Right atrium auricular region (tissue), 2 donors: ENCODE results near the gene CCDC183. TPM values are rescaled to one million over a fixed set of nuclear protein-coding genes. Genes with fewer than 3 reads are reported as not detected.
"Not testable (repeated sequence)": the region's sequence is repeated elsewhere in the genome, so short reads cannot be mapped to it uniquely, and the experiment has no call there.

ENCODE experiments used
- DNase-seq: peaks from one replicate; pipeline ENCODE4 v3.0.0-alpha.2; 2019; ENCODE audit warnings: low spot score
- H3K27ac ChIP-seq, 2 donors: fragments of 200-600 bp; sonication (generic); 1 replicate in 1 of 2; 2 replicates in 1 of 2; pipeline ENCODE4 v1.5.1; 2016 to 2019
- H3K27me3 ChIP-seq, 2 donors: fragments of 200-600 bp; sonication (generic); one replicate each; pipeline versions ENCODE4 v1.5.1 to v1.6.0; 2017 to 2019
- H3K36me3 ChIP-seq: fragments of 200-600 bp; sonication (generic); one replicate; pipeline ENCODE4 v1.5.1; 2016
- H3K4me1 ChIP-seq, 2 donors: fragments of 200-600 bp; sonication (generic); one replicate each; pipeline versions ENCODE4 v1.5.1 to v1.6.0; 2017 to 2019
- H3K4me3 ChIP-seq, 2 donors: fragments of 200-600 bp; sonication (generic); 1 replicate in 1 of 2; 2 replicates in 1 of 2; pipeline ENCODE4 v1.5.1; 2017 to 2019; ENCODE audit warnings: mild to moderate bottlenecking in 1 of 2, moderate library complexity in 1 of 2
- H3K9me3 ChIP-seq, 2 donors: fragments of 200-600 bp; sonication (generic); one replicate each; pipeline ENCODE4 v1.5.1; 2019
- total RNA-seq, 2 donors: library from RNA; depleted of rRNA; stranded (reverse); fragments of >200 nt; gene quantifications; one replicate each; pipeline ENCODE4 v1.1.0, GENCODE V29; 2016
- TF ChIP-seq, protein P1 (sequence below), 2 donors: fragments of 200-600 bp; sonication (generic); IDR thresholded peaks; one replicate each; pipeline ENCODE4 v1.5.1; 2019; ENCODE audit warnings: antibody characterized with exemption in 2 of 2

Gene CCDC183
- total RNA-seq, 2 donors from 2014 or later: 2.3 to 2.5 TPM

DNA sequence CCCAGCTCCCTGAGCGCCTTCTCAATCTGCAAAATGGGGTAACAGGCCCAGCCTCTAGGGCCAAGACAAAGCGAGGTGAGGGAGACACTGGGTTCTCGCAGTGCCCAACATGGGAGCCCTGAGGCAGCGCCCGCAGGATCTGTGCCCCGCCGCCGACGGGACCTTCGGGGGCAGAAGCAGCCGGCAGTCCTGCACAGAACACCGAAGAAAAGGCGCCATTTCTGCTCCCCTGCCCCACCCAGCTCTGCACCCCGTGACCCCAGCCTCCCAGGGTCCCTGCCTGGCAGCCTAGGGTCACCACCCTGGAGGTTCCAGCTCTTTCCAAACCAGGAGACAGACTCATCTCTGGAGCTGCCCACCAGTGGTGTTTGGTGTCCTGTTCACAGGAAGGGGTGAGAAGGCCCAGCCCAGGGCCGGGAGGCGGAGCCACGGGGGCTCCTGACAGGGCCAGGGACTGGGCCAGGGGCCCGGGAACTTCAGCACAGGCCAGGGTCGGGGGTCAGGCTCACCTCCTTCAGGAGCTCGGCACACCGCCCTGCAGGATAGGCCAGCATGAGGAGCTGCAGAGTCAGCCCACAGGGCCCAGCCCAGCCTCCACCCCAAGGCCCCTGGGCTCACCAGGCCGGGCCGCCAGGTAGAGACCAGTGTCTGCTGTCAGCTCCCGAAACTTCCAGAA lies 41.4 kb upstream of the CCDC183 start:
- Histone ChIP-seq H3K9me3 (peaks cover 0 to 11% of the 10 kb centered on the region in 2 donors), H3K27me3 (no peaks in the 10 kb centered on the region), H3K36me3 (no peaks in the 10 kb centered on the region), H3K4me1 (peaks cover 0 to 7% of the 10 kb centered on the region in 2 donors), H3K27ac (no peak overlapping the region), H3K4me3 (no peak overlapping the region)
- DNase-seq: no peak
- TF ChIP-seq, protein P1, sequence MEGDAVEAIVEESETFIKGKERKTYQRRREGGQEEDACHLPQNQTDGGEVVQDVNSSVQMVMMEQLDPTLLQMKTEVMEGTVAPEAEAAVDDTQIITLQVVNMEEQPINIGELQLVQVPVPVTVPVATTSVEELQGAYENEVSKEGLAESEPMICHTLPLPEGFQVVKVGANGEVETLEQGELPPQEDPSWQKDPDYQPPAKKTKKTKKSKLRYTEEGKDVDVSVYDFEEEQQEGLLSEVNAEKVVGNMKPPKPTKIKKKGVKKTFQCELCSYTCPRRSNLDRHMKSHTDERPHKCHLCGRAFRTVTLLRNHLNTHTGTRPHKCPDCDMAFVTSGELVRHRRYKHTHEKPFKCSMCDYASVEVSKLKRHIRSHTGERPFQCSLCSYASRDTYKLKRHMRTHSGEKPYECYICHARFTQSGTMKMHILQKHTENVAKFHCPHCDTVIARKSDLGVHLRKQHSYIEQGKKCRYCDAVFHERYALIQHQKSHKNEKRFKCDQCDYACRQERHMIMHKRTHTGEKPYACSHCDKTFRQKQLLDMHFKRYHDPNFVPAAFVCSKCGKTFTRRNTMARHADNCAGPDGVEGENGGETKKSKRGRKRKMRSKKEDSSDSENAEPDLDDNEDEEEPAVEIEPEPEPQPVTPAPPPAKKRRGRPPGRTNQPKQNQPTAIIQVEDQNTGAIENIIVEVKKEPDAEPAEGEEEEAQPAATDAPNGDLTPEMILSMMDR (IDR thresholded peaks at IDR 0.05): no peak

DNA sequence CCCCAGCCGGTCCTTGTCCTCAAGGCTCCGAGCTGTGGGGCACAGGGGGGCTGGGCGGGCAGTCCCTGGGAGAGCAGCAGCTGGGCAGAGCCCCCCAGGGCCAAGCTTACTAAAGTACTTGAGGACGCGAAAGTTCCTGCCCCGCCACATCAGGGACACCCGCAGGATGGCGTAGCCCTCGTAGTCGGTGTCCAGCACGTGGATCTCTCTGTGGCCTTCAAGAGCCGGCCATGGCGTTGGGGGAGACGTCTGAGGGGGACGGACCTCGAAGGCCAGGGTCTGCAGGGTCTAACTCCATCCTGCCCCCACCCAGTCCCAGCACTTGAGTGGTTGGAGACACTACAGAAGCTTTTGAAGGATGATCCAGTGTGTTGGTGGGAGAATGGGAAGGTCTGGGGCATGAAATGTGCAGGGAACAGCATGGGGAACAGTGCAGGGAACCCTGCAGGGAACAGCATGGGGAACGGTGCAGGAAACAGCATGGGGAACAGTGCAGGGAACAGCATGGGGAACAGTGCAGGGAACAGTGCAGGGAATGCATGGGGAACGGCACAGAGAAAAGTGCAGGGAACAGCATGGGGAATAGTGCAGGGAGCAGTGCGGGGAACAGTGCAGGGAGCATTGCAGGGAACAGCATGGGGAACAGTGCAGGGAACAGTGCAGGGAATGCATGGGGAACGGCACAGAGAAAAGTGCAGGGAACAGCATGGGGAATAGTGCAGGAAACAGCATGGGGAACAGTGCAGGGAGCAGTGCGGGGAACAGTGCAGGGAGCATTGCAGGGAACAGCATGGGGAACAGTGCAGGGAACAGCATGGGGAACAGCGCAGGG lies 40.6 kb upstream of the CCDC183 start:
- H3K36me3 ChIP-seq, H3K27me3 ChIP-seq, H3K27ac ChIP-seq, H3K4me3 ChIP-seq, DNase-seq, H3K4me1 ChIP-seq: not testable (repeated sequence)
- H3K9me3 ChIP-seq: peaks cover 0 to 11% of the 10 kb centered on the region in 2 donors

DNA sequence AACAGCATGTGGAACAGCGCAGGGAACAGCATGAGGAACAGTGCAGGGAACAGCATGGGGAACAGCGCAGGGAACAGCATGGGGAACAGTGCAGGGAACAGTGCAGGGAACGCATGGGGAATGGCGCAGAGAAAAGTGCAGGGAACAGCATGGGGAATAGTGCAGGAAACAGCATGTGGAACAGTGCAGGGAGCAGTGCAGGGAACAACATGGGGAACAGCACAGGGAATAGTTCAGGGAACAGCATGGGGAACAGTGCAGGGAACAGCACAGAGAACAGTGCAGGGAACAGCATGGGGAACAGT lies 40.1 kb upstream of the CCDC183 start:
- no peak overlapping the region for H3K4me3 ChIP-seq
- peaks cover 0 to 11% of the 10 kb centered on the region in 2 donors for H3K4me1 ChIP-seq
- no peaks in the 10 kb centered on the region for H3K27me3 ChIP-seq
- TF ChIP-seq, protein P1 (IDR thresholded peaks at IDR 0.05): no peak
- DNase-seq: no peak
- H3K36me3 ChIP-seq: no peaks in the 10 kb centered on the region
- peaks cover 0 to 11% of the 10 kb centered on the region in 2 donors for H3K9me3 ChIP-seq
- no peak overlapping the region for H3K27ac ChIP-seq

DNA sequence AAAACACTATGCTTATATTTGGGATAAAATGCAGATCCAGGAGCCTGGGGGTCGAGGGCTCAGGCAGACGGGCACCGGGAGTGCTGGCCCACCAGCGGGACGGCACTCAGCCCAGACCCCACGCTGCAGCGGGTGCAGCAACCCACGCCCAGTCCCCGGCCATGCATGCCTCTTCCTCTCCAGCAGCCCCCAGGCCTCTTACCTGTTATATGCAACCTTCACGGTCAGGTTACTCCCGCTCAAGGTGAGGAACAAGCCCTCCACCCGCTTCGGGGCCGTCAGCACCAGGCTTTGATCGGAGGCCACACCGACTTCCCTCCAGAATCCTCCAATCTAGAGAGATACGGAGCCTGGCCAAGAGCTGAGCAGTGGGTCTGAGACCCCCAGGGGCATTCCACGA lies 39.3 kb upstream of the CCDC183 start:
- Histone ChIP-seq H3K4me3 (no peak overlapping the region), H3K27me3 (no peaks in the 10 kb centered on the region), H3K27ac (no peak overlapping the region), H3K9me3 (peaks cover 0 to 8% of the 10 kb centered on the region in 2 donors), H3K36me3 (no peaks in the 10 kb centered on the region), H3K4me1 (peaks cover 0 to 11% of the 10 kb centered on the region in 2 donors)
- no peak for DNase-seq
- TF ChIP-seq, protein P1 (IDR thresholded peaks at IDR 0.05): no peak

DNA sequence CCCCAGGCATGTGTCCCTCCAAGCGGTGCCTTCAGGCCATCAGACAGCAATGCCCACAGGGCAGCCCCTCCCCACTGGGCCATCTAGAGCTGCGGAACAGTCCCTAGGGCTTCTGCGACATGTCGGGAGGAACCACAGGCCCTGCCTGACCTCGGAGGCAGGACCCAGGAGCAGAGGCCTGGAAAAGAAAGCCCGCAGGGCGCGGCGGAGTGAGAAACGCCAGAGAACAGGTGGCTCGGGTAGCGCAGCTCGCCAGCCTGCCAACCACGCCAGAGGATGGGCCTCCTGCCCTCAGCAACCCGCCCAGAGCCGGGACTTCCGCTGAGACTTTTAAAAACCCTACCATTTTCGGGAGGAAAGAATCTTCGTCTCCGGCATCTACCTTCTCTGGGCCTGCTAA lies 38.8 kb upstream of the CCDC183 start:
- no peak overlapping the region for H3K4me3 ChIP-seq

DNA sequence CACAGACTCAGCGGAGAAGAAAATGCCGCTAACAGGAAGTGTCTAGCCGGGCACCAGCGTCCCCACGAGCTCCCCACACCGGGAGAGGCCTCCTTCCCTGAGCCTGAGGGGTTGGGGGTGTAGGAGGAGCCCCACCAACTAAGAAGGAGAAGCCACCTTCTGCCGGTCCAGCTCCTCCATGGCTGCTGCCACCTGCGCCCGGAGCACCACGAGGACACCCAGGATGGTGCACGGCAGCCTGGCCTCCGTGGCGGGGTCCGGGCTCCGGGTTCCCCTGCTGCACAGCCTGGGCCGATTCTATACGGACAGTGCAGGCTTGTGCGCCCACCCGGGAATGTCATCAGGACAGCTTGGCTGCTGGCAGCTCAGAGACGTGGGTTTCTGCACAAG lies 38.4 kb upstream of the CCDC183 start:
- Histone ChIP-seq H3K27me3 (no peaks in the 10 kb centered on the region), H3K36me3 (no peaks in the 10 kb centered on the region), H3K4me3 (no peak overlapping the region), H3K27ac (no peak overlapping the region), H3K9me3 (peaks cover 0 to 8% of the 10 kb centered on the region in 2 donors), H3K4me1 (peaks cover 0 to 11% of the 10 kb centered on the region in 2 donors)
- DNase-seq: no peak
- TF ChIP-seq, protein P1 (IDR thresholded peaks at IDR 0.05): no peak

More for the DNA sequence above, 38.8 kb upstream of the CCDC183 start:
- TF ChIP-seq, protein P1 (IDR thresholded peaks at IDR 0.05): no peak
- H3K27ac ChIP-seq: no peak overlapping the region
- H3K27me3 ChIP-seq: no peaks in the 10 kb centered on the region
- H3K36me3 ChIP-seq: no peaks in the 10 kb centered on the region
- H3K4me1 ChIP-seq: peaks cover 0 to 11% of the 10 kb centered on the region in 2 donors
- peaks cover 0 to 8% of the 10 kb centered on the region in 2 donors for H3K9me3 ChIP-seq
- DNase-seq: no peak
